ENCODE measurements around the gene XPA. TPM values are rescaled to one million over a fixed set of nuclear protein-coding genes. Genes with fewer than 3 reads are reported as not detected.

The XPA gene
- total RNA-seq, 4 donors from 2014 or later: 16.6 to 27.8 (median 20.0) TPM

GRCh38 chr9:97658707-97659106 lies 38.4 kb downstream of the XPA start:
- H3K27ac ChIP-seq: no peak overlapping the region

GRCh38 chr9:97651646-97652045 lies 45.5 kb downstream of the XPA start:
- no peaks in the 10 kb centered on the region for H3K9me3 ChIP-seq
- no peak overlapping the region for H3K4me3 ChIP-seq
- H3K27ac ChIP-seq: no peak overlapping the region
- no peaks in the 10 kb centered on the region for H3K27me3 ChIP-seq
- DNase-seq (ENCODE audit: low spot score in 2 of 2): no peak
- H3K36me3 ChIP-seq: peaks cover 0 to 94% (median 1%) of the 10 kb centered on the region in 3 donors
- H3K4me1 ChIP-seq: no peaks in the 10 kb centered on the region
- TF ChIP-seq EP300 (IDR thresholded peaks at IDR 0.05): no peak
- TF ChIP-seq POLR2A (IDR thresholded peaks at IDR 0.05): no peak
- TF ChIP-seq, protein P1, sequence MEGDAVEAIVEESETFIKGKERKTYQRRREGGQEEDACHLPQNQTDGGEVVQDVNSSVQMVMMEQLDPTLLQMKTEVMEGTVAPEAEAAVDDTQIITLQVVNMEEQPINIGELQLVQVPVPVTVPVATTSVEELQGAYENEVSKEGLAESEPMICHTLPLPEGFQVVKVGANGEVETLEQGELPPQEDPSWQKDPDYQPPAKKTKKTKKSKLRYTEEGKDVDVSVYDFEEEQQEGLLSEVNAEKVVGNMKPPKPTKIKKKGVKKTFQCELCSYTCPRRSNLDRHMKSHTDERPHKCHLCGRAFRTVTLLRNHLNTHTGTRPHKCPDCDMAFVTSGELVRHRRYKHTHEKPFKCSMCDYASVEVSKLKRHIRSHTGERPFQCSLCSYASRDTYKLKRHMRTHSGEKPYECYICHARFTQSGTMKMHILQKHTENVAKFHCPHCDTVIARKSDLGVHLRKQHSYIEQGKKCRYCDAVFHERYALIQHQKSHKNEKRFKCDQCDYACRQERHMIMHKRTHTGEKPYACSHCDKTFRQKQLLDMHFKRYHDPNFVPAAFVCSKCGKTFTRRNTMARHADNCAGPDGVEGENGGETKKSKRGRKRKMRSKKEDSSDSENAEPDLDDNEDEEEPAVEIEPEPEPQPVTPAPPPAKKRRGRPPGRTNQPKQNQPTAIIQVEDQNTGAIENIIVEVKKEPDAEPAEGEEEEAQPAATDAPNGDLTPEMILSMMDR (IDR thresholded peaks at IDR 0.05): no peak
- 85% methylated on average over 3 of the region's 3 CpGs for WGBS, 2 donors

More at GRCh38 chr9:97658707-97659106, 38.4 kb downstream of the XPA start:
- TF ChIP-seq EP300 (IDR thresholded peaks at IDR 0.05) (no peak), POLR2A (IDR thresholded peaks at IDR 0.05) (no peak)
- TF ChIP-seq, protein P1 (IDR thresholded peaks at IDR 0.05): no peak
- Histone ChIP-seq H3K27me3 (no peaks in the 10 kb centered on the region), H3K4me3 (no peak overlapping the region), H3K36me3 (peaks cover 0 to 96% (median 10%) of the 10 kb centered on the region in 3 donors), H3K4me1 (no peaks in the 10 kb centered on the region), H3K9me3 (no peaks in the 10 kb centered on the region)
- 80 to 81% methylated on average over 1 of the region's 1 CpG for WGBS, 2 donors
- no peak for DNase-seq (ENCODE audit: low spot score in 2 of 2)

- Histone ChIP-seq H3K27me3 (no peaks in the 10 kb centered on the region), H3K4me3 (no peak overlapping the region), H3K27ac (no peak overlapping the region), H3K4me1 (no peaks in the 10 kb centered on the region), H3K36me3 (peaks cover 0 to 92% (median 0%) of the 10 kb centered on the region in 3 donors), H3K9me3 (no peaks in the 10 kb centered on the region)
- TF ChIP-seq EP300 (IDR thresholded peaks at IDR 0.05) (no peak), POLR2A (IDR thresholded peaks at IDR 0.05) (no peak)
- TF ChIP-seq, protein P1 (IDR thresholded peaks at IDR 0.05): no peak
- 93 to 95% methylated on average over 5 of the region's 5 CpGs for WGBS, 2 donors
- no peak for DNase-seq (ENCODE audit: low spot score in 2 of 2)
Measured at GRCh38 chr9:97647996-97648395, 49.1 kb downstream of the XPA start.

DNA sequence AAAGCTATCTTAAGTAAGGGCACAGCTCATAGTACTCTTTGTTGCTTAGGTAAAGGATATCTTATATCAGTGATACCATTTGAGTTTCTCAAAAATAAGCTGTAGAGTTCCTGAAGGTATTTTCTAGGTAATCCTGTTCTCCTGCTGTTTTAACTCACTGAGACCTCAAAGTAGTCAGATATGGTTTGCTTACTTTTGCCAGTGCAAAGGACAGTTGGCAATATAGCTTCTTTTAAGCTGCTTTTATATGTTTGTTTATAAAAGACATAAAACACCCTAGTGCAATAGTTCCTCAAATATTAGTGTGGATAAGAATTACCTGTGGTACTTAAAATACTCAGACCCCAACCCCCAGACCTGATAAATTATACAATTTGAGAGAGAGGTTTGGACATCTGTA lies 51.4 kb downstream of the XPA start:
- H3K9me3 ChIP-seq: no peaks in the 10 kb centered on the region
- DNase-seq (ENCODE audit: low spot score in 2 of 2): no peak
- TF ChIP-seq EP300 (IDR thresholded peaks at IDR 0.05) (no peak), POLR2A (IDR thresholded peaks at IDR 0.05) (no peak)
- TF ChIP-seq, protein P1 (IDR thresholded peaks at IDR 0.05): no peak
- H3K27ac ChIP-seq: no peak overlapping the region
- H3K36me3 ChIP-seq: peaks cover 0 to 86% (median 0%) of the 10 kb centered on the region in 3 donors
- no peaks in the 10 kb centered on the region for H3K4me1 ChIP-seq
- H3K4me3 ChIP-seq: no peak overlapping the region
- no peaks in the 10 kb centered on the region for H3K27me3 ChIP-seq

DNA sequence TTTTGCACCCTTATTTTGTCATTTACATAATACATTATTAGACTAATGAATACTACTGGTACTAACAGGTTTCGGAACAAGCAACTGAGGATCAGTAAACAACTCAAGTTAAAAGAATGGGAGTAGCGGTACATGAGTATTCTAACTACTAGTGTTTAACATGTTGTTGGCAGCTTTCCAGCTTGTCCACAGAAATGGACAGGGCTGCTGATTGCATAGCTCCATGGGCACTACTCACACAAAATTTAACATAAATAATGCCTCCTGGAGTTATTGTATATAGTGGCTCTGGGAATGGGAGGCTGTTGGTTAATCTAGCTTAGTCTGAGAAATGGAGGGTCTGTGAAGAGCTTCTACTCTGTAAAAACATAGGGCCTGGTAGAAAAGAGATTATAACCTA lies 56.8 kb downstream of the XPA start:
- H3K4me1 ChIP-seq: peaks cover 0 to 38% (median 13%) of the 10 kb centered on the region in 4 donors
- H3K27ac ChIP-seq: no peak overlapping the region
- no peaks in the 10 kb centered on the region for H3K27me3 ChIP-seq
- H3K36me3 ChIP-seq: peaks cover 0 to 36% (median 0%) of the 10 kb centered on the region in 3 donors
- WGBS, 2 donors: 76 to 81% methylated on average over 2 of the region's 2 CpGs
- no peak overlapping the region for H3K4me3 ChIP-seq
- TF ChIP-seq EP300 (IDR thresholded peaks at IDR 0.05) (no peak), POLR2A (IDR thresholded peaks at IDR 0.05) (no peak)
- TF ChIP-seq, protein P1 (IDR thresholded peaks at IDR 0.05): no peak
- no peaks in the 10 kb centered on the region for H3K9me3 ChIP-seq
- no peak for DNase-seq (ENCODE audit: low spot score in 2 of 2)
